NCI-H146 (cell line): ENCODE measurements around the gene C16orf96.

ENCODE experiments used
- DNase-seq: peaks from one replicate; lab custom pipeline; 2025; lab: John Stamatoyannopoulos, UW

Gene C16orf96

GRCh38 chr16:4616047-4616811 lies 60.1 kb downstream of the C16orf96 start:
- DNase-seq, result peak; percentile 100

- DNase-seq, result no peak
Observed at GRCh38 chr16:4617880-4618279, 61.7 kb downstream of the C16orf96 start.

DNA sequence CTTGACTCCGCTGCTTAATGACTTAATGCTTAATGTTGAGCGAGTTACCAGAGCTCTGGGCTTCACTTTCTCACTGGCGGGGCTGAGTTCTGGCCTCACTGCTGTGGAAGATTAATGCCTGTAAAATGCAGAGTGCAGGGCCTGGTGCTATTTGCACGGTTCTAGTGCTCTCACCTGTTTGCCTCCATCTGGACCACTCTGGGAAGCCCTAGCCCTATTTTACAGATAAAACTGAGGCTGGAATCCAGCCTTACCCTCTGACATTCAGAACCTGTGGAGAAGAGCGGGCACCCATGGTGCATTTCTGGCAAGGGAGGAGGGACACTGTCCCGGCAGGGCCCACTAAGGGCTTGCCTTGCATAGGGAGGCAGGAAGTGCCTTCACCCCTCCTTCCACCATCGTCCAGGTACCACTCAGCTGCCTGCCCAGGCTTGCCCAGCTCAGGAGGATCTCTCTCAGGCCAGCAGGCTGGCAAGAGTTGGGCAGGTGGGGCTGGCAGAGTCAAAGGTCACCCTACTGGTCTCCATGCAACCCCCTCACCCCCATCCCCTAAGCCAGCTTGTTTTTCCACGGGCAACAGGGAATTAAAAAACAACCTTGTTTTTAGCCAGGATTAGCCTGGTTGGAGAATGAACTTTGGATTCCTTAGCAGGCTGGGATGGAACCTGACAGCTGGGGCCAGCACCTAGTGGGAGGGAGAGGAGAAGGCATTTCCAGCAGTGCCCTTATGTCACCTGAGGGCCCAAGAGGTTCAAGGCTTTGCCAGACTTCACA lies 62.7 kb downstream of the C16orf96 start:
- peak; percentile 77 for DNase-seq

DNA sequence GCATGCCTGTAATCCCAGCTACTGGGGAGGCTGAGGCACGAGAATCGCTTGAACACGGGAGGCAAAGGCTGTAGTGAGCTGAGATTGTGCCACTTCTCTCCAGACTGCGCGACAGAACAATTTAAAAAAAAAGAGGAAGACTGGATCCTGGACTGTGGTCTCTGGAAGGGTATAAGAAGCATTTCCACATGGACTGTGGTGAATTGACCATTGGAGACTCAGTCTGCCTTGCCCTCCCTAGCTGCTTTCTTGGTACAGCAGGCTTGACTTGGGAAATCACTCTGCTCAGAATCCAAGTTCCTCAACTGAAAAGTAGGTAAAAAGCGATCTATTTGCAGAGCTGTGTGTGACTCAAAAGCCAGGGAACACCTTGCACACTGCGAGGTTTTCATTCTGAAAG lies 67.5 kb downstream of the C16orf96 start:
- DNase-seq, result no peak

DNA sequence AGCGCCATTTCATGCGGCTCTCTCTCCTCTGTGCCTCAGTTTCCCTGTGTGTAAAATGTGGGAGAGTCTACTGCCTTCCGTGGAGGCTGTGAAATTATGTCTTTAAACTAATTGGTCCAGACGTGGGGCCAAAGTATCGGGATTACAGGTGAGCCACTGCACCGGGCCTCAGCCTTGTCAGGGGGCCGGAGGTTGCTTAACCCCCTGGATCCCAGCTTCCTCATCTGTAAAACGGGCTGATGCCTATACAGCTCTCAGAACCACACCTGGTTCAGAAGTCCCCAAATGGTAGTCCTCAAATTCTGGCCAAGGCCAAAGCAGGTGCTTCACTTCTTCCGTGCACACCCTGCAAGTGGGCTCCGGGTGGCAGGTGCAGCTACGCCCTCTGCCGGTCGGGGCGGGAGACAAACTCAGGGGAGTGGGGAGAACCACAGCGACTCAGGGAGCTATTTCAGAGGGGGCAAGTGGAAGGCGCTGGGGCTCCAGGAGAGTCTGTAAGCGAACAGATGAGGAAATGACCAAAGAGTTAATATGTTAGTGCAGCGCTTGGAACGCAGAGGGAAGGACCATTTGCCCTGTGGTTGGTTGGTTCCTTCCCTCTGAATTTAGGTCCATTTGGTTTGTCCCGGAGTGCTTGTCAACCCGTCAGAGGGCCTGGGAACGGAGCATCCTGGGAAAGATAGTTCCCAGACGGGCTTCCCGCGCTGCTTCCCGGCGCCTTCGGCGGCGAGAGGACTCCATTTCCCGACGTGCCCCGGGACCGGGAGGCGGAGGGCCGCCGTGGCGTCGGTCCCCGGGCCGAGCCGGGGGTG lies 68.1 kb downstream of the C16orf96 start, which contains the start of gene MGRN1:
Gene MGRN1, plus strand, starts transcription at position 812 of the 812 bp plus-strand sequence. CDS start 135 bp downstream, outside the sequence.
- DNase-seq, result peak; percentile 98

GRCh38 chr16:4624827-4625559 lies 68.9 kb downstream of the C16orf96 start:
- DNase-seq, result peak; percentile 81

- no peak for DNase-seq
Observed at GRCh38 chr16:4625560-4626159, 69.5 kb downstream of the C16orf96 start.

GRCh38 chr16:4626396-4626795 lies 70.3 kb downstream of the C16orf96 start:
- DNase-seq, result no peak

- DNase-seq, result no peak
Observed at GRCh38 chr16:4628283-4628682, 72.1 kb downstream of the C16orf96 start.

DNA sequence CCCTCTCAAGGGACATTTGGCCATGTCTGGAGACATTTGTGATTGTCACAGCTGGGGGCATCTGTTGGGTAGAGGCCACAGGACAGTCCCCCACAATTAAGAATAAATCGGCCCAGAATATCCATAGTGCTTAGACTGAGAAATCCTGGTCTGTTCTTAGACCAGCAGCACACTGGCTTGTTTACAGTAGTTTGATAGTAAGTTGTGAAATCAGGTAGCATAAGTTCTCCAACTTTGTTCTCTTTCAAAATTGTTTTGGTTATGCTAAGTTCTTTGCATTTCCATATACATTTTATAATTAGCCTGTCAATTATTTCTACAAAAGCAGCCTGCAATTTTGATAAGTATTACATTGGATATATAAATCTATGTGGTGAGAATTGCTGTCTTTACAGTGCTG lies 75.3 kb downstream of the C16orf96 start:
- DNase-seq, result no peak

- DNase-seq, result no peak
Observed at GRCh38 chr16:4633910-4634635, 77.9 kb downstream of the C16orf96 start.

- no peak for DNase-seq
Observed at GRCh38 chr16:4634768-4635167, 78.6 kb downstream of the C16orf96 start.

DNA sequence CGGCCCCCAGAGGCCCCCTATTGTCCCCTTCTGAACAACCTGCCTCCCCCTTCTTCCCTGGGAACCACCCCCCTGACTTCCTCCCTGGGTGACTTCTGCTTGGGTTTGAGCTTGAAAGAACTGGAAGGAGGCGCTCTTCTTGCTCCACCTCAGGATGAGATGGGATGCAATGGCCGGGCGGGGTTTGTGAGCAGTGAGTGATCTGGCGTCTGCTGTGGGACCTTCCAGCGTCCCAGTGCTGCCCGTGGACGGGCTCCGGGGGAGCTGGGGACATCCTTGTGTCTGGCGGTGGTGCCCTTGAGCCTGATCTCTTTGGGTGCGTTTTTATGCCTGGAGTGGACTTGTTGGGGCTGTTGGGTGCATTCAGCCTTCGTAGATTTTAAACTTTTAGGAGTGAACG lies 80.1 kb downstream of the C16orf96 start:
- DNase-seq, result no peak

DNA sequence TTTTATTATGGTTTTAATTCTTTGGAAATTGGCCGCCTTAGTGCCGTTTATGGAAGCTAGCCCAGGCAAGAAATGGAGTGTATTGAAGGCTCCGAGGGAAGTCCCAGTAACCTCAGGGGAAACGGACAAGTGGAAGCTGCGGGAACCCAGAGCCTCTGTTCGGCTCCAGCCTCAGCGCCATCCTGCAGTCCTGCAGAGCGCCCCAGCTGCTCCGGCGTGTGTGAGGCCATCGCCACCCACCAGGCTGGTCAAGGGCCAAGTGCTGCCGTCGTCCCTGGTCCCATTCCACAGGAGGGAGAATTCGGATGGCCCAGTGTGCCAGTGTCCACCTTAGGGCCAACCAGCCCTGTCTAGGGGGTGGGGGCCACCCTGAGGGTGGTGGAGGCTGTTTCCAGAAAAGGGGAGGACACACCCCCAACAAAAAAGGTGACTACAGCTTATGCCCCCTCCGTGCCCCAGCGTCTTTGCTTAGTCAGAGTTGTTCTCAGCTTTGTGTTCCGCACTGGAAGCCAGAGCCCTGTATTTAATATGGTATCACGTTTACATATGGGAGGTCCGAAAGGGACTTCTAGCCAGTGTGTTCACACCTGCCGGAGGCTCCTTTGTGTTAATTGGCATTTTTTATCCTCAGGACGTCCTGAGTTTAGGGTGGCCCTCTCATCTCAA lies 81.5 kb downstream of the C16orf96 start:
- DNase-seq, result no peak

DNA sequence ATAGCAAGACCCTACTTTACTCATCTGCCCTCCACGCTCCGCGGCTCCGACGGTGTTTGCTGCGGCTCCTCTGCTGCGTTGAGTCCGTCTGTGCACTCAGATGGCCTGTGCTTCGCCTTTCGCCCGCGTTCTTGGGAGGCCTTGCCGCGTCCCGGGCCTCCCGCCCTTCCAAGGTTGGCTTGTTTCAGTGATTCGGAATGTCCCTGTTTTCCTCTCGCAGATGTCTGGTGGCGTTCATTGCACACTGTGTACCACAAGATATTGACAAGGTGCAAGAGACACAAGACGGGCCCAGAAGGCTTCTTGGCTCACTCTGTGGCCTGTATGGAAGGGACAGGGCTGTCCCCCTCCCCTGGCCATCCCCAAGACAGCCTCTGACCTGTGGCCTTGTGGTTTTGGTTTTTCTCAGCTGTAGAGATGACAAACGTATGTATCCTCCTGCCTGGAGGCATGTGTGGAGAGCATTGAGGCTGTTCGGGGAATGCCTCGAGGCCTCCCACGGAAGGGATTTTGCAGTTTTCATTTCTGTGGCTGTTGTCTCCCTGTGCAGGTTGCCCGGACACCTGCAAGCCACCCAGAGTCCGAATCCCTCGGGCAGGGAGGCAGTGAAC lies 83.9 kb downstream of the C16orf96 start:
- no peak for DNase-seq

GRCh38 chr16:4640572-4641305 lies 84.6 kb downstream of the C16orf96 start:
- no peak for DNase-seq

- no peak for DNase-seq
Observed at GRCh38 chr16:4641306-4641687, 85.2 kb downstream of the C16orf96 start.

DNA sequence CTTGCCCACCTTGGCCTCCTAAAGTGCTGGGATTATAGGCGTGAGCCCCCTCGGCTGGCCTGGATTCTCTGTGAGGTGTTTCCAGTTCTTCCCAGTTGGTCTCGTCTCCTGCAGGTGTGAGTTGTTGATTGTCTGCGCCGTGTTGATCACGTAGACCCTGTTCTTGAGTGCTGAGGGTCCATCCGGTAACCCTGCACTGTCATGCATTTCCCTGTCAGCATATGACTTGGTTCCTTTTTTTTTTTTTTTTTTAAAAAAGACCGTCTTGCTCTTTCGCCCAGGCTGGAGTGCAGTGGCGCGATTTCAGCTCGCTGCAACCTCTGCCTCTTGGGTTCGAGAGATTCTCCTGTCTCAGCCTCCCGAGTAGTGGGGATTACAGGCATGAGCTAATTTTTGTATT lies 85.8 kb downstream of the C16orf96 start:
- no peak for DNase-seq
